HG03342 (cell line): Measurements from ENCODE around the gene MTSS2.

ENCODE experiments used
- ATAC-seq: cut with Tn5 transposase; IDR thresholded peaks from one replicate; pipeline ENCODE4 v1.9.1; 2021; ENCODE audit warnings: mild to moderate bottlenecking, moderate library complexity; ENCODE audit not compliant: unreplicated experiment

The MTSS2 gene

GRCh38 chr16:70685938-70686375 lies at the start of gene MTSS2:
MTSS2 (minus strand) TSS chr16:70686053; CDS start chr16:70685791, 262 bp downstream.
- ATAC-seq: no peak

- ATAC-seq: no peak
Observed at GRCh38 chr16:70735141-70735979, 49.5 kb upstream of the MTSS2 start.

DNA sequence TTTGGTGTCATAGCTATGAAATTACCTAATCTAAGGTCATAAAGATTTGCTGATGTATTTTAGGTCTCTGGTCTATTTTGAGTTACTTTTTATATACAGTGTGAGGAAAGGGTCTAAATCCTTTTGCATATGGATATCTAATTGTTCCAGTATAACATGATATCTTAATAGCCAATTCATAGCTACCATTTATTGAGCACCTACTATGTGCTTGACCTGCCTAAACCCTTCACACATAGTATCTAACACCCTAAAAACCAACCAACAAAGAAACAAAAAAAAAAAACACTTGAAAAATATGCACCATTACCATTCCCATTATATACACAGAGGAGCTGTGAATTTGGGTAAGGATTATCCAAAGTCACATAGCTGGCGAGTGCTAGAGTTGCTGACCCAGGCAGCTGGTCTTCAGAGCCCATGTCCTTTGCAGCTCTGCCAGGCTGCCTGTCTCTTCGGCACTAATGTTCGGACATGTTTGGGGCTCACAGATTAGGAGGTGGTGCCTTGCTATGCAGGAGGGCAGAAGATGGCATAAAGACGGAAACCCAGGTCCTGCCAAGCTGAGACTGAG lies 48.8 kb upstream of the MTSS2 start:
- no peak for ATAC-seq

GRCh38 chr16:70730944-70731343 lies 45.1 kb upstream of the MTSS2 start:
- ATAC-seq: no peak

GRCh38 chr16:70730031-70730430 lies 44.2 kb upstream of the MTSS2 start:
- ATAC-seq: no peak

GRCh38 chr16:70729292-70729691 lies 43.4 kb upstream of the MTSS2 start:
- no peak for ATAC-seq

DNA sequence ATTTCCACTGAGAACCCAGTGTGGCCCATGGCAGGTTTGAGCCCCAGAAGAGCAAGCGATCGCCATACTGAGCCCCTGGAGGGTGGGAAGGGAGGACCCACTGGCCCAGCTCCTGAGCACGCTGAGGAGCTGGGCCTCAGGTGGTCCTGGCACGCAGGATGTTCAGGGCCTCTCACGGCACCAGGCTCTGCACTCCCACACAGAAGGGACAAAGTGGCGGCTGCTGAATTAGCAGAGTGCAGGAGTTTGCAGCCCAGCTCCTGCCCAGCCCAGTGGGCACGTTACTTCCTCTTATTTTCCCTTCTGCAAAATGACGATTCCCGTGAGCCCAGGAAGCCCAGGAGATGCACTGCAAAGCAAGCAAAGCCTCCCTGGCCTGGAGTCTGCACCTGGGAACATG lies 42.3 kb upstream of the MTSS2 start:
- no peak for ATAC-seq

DNA sequence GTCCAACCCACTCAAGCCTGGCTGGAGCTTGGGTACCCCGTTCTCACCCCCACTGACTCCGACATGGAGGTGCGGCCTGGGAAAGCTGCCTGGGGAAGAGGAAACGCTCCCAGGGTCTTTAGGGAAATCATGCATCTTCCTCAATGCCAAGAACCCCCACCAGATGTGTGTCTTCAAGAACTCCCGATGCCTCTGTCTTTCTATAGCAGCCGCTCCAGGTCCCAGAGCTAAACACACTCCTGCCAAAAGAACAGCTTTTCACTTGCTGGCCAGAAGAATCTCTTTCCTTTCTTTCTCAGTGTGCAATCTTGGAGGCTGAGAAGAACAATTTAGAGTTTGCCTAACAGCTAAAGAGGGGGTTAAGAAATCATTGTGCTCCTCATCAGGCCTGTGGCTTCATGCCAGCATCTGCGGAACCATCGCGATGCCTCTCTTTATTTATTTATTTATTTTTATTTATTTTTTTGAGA lies 41.1 kb upstream of the MTSS2 start:
- ATAC-seq: no peak

- ATAC-seq: no peak
Observed at GRCh38 chr16:70725912-70726828, 40.3 kb upstream of the MTSS2 start.

- no peak for ATAC-seq
Observed at GRCh38 chr16:70725024-70725911, 39.4 kb upstream of the MTSS2 start.

DNA sequence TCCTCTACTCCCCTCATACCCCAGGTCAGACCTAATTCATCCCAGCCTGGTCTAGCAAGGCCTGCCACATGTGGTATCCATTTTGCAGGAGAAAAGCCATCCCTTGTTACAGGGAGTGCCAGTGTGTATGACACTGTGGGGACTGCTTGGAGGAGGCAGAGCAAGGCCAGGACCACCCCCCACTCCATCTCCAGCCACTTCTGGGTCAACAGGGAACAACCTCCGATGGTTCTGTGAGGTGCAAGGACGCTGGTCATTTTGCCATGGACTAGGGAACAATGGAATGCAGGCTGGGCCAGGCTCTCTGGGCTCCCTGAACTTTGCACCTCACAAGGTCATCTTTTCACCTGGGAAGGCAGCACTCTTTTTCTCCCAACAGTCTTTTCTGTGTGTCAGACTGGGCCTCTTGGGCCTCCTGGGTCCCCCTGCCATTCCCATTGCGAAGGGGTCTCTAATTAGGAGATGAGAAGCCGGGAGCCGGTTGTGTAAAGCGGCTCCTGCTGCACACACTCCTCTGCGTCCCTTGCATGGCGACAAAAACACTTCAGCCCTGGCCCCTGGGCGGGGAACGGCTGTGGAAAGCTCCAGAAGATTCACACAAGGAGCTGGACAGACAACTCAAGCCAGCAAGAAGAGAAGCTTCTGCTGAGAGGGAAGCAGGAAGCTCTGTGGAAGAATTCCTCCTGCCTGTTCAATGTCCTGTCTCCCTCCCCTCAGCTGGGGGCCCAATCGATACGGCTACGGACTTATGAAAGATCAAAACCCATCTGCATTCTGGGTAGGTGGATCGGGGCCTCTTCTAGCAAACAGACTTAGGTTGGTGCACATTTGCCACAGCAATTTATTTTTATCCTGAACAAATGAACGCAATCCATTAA lies 38.5 kb upstream of the MTSS2 start:
- no peak for ATAC-seq

DNA sequence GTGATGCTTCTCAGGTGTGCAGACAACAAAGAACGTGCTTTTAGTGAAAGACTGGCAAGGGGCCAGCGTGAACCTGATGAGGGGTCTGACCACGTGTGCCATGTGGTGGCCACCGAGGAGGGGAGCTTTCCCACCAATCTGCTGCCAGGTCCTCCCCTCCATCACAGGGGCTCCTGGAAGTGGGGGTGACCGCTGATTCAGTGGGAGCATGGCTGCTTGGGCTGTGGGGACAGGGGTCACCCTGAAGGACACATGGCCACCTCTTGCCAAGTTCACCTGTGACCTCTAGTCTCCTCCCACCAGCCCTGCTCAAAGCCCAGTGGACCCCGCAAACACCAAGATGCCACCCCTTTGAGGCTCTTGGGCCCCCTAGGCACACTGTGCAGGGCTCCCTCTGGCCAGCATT lies 37.9 kb upstream of the MTSS2 start:
- no peak for ATAC-seq

DNA sequence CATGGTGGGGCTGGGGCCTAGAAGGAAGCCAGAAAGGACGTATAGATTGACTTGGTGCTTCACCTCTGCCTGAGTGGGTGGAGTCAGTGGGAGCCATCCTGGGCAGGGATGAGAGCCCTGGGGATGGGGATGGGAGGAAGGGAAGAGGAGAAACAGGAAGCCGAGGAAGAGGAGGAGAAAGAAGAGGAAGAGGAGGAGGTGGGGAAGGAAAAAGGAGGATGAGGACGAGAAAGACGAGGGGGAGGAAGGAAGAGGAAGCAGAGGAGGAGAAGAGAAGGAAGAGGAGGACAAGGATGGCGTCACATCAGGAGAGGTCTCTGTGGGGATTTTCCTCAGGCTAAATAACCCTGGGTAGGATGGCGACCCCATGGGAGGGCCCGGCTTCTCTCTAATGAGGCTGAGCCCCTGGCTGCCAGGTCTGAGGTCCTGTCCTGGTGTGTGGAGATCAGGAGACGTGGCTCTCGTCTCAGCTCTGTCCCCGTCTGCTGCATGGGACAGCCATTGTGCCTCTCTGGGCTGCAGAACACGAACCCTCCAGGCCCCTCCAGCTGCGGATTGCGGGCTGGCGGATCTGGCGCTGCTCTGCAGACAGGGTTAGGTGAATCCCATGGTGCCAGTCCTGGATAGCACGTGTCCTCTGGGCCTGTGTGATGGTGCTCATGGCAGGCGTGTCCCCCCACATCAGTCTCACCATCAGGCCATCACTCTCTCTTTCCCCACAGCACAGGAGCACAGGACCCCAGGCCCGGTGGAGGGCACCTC lies 35.5 kb upstream of the MTSS2 start:
- no peak for ATAC-seq

GRCh38 chr16:70720425-70721201 lies 34.8 kb upstream of the MTSS2 start:
- ATAC-seq: no peak

GRCh38 chr16:70717065-70717464 lies 31.2 kb upstream of the MTSS2 start:
- no peak for ATAC-seq

DNA sequence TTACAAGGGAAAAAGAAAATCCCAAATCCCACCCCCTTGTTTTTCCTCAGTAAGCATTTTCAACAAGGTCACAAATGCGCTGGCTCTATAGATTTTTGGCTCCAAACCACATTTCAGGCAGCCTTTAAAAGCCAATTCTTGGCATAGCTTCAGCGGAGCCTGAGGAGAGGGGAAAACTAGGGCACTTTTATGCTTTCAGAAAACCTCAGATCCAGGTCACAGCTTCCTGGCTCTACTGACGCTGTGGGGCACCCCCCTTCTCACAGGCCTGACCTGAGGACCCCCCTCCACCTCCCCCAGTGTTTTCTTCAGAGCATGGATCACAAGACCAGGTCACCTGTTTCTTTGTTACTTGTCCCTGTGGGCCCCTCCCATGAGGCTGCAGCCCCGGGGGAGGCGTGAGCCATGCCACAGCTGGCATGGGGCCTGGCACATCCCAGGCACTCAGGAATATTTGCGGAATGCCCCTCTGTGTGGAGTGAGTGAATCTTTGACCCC lies 30.1 kb upstream of the MTSS2 start:
- ATAC-seq: no peak

DNA sequence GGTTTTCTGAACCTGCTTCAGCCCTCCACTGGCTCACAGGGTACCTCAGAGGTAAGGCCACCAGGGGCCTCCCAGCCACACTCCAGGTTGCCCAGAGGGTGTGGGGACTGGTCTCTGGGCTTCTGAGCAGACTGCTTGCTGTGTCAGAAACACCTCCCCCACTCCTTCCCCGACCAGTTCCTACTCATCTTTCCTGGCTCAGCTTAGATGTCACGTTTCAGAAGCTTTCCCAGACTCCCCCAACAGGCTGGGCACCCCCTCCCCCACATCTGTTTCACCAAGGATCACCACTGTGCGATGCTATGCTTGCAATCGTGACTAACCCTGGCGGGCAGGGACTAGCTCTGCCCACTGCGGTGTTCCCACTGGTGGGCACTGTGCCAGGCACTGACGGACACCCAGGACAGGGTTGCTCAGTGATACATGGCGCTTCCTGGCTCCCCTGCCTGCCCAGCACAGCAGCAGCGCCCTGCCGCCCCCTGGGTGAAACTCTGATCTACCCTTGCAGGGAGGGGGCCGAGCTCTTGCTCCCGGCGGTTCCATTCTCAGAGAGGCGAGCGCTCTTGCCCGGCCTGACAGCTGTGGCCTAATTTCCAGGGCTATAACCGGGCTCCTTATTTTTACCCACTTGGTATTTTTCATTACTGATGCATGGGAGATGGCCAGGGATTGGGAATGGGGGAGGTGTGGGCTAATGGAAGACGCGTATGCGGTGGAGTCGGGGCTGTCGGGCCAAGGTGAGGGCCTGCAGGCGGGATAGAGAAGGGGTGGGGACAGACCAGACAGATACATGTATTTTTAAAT lies 29.4 kb upstream of the MTSS2 start:
- no peak for ATAC-seq
